GM10248 (cell line): Measurements from ENCODE around the gene FBLN1.

ENCODE experiments used
- CTCF ChIA-PET: fragments of 300-600 bp; sonication (Branson Sonifier 250); formaldehyde crosslinking; extraction: SDS; loops from one replicate; lab custom pipeline; 2021; ENCODE audit warnings: antibody characterized with exemption; lab: Yijun Ruan, JAX
- POLR2A ChIA-PET: fragments of 350-650 bp; sonication (Branson Sonifier 250); formaldehyde crosslinking; extraction: SDS; loops from one replicate; lab custom pipeline; 2020; ENCODE audit warnings: antibody characterized with exemption; lab: Yijun Ruan, JAX
- DNase-seq: peaks from one replicate; pipeline ENCODE4 v3.0.0; 2012; ENCODE audit errors: extremely low spot score
- TF ChIP-seq, protein P1 (sequence below): IDR thresholded peaks from 2 replicates; pipeline ENCODE4 v1.5.1; 2012; ENCODE audit warnings: mild to moderate bottlenecking, low read depth; ENCODE audit errors: extremely low read depth, missing control alignments, control extremely low read depth

FBLN1 gene

DNA sequence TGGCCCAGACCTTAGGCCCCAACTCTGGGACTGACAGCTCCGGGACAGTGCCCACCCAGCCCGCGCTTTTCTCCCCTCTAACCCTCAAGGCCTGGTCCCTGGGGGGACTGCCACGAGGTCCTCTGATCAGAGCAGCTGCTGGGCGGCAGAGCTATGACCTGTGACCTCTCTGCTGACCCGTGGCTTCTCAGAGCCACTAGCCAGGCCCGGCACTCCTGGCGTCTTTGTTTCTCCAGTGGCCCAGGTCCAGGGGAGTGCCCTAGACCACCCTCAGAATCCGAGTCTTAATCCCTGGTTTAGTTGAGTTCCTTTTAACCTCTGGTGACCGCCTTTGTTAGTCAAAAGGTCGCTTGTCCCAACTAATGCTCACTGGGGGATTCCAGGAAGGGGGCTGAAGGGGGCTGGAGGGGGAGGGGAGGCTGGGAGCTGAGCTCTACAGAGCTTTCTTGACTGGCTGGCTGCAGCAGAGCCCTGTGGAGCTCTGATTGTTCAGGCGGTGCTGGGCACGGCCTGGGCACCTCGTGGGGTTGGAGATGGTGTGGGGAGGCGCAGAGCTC is 1.2 kb downstream of the FBLN1 start:
- peak; percentile 14 for DNase-seq
- ChIA-PET POLR2A (no interaction called here), CTCF (no interaction called here)
- TF ChIP-seq, protein P1, sequence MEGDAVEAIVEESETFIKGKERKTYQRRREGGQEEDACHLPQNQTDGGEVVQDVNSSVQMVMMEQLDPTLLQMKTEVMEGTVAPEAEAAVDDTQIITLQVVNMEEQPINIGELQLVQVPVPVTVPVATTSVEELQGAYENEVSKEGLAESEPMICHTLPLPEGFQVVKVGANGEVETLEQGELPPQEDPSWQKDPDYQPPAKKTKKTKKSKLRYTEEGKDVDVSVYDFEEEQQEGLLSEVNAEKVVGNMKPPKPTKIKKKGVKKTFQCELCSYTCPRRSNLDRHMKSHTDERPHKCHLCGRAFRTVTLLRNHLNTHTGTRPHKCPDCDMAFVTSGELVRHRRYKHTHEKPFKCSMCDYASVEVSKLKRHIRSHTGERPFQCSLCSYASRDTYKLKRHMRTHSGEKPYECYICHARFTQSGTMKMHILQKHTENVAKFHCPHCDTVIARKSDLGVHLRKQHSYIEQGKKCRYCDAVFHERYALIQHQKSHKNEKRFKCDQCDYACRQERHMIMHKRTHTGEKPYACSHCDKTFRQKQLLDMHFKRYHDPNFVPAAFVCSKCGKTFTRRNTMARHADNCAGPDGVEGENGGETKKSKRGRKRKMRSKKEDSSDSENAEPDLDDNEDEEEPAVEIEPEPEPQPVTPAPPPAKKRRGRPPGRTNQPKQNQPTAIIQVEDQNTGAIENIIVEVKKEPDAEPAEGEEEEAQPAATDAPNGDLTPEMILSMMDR, result no peak

DNA sequence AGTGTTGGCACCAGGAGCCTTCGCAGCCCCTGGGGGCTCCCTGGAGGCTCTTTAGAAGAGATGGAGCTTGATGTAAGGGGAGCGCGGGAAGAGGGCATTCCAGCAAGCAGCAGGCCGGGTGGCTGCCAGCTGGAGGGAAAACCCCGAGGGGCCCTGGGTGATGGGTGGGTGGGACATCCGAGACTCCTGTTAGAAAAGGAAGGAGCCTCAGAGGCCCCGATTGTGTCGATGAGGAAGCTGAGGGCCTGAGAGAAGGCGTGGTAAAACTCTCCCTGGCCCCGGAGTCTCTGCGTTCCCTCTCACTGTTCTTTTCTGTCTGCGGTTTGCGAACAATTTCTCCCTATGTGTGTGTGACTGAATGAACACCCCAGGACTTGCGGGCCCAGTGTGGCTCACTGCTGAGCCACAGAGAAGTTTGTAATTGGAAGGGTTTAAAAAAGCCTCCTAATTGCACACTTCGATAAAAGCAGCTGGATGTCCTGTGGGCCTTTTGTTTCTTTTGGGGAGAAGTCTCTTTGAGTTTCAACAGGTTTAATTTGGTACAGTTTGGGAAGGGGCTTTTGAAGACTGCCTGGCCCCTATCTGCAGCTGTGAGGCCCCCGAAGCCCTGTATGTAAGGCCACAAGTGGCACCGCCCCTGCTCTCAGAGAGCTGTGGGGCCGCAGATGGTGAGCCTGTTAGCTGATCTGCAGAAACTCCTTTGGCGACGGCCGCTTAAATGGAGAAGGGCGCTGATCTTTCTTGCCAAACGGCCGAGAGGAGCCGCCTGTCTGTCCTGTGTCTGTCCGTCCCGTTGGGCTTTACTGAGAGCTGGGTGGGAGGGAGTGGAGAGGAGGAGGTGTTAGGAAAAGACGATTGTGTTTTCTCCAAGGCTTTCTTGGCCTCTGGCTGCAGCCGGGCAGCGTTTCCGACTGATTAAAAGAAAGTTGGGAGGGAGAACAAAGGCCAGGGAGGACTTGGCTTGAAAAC is 2.0 kb downstream of the FBLN1 start:
- CTCF ChIA-PET, result no interaction called here
- DNase-seq, result no peak
- TF ChIP-seq, protein P1, result no peak
- POLR2A ChIA-PET, result no interaction called here

DNA sequence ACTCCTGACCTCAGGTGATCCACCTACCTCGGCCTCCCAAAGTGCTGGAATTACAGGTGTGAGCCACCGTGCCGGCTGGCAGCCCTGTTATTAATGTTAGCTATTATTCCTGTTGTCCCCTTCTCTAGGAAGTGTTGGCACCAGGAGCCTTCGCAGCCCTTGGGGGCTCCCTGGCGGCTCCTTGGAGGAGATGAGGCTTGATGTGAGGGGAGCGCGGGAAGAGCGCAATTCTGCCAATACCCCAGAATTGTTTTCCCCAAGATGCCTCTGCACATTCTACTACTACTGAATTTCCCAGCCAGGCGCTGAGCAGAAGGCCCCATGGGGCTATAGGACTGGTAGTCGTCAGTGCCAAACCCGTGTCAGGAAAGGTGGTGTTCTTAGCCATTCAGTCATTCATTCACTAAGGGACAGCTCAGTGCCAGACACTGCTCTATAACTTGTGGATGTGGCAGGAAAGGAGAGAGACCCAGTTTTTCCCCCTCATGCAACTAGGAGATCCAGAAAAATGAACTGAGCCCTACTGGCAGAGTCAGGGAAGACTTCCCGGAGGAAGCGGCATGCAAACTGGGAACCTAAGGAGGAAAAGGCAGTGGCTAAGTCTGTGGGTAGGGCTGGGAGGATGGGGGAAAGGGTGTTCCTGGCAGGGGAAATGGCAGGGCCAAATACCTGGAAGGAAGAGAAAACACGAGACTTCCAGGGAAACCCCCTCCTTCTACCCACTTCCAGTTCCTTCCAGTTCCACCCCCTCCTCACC is 3.5 kb downstream of the FBLN1 start:
- ChIA-PET POLR2A (no interaction called here), CTCF (no interaction called here)
- TF ChIP-seq, protein P1, result no peak
- no peak for DNase-seq

DNA sequence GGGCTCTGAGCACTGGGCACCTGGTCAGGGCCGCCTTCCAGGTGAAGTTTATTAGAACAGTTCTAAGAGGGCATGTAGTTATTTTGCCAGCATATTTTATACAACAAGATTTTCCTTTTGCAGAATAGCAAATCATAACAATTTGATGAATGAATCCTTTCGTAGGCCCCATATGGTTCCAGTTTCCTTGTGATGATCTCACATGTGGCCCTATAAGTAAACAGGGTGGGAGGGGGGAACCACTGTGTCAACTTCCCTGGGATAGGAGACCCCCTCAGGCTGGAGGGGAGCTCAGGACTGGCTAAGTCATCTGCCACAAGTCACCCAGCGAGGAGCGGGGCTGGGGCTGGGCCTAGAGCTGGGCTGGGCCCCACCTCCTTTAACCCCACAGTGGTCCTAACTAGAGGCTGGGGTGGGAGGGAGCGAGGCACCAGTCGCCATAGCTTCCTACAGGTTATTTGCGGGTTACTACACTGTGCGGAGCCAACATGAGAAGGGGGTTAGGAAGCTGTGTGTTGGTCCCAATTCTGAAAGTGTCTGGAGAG is 4.2 kb downstream of the FBLN1 start:
- POLR2A ChIA-PET, result no interaction called here
- CTCF ChIA-PET, result no interaction called here
- TF ChIP-seq, protein P1, result no peak
- DNase-seq, result no peak

DNA sequence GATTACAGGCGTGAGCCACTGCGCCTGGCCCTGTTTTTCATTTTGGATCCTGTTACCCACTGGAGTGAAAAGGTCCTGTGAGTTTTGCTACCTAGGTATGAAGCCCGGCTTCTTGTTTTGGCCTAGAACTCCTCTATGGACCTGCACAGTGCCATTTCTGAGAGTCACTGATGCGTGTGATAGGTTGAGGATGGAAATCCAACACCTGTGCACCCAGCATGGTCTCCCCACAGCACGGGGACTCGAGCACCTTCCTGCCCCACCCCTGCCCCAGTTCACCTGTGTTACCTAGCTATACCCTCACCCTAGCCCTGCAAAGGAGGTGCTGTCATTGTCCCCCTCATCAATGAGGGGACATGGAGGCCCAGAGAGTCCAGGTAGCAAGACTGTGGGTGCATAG is 5.1 kb downstream of the FBLN1 start:
- POLR2A ChIA-PET, result no interaction called here

More for the DNA sequence above, 5.1 kb downstream of the FBLN1 start:
- DNase-seq, result no peak
- CTCF ChIA-PET, result no interaction called here
- TF ChIP-seq, protein P1, result no peak
